UCSD-AML1 (cell line): ENCODE measurements around the gene NIPAL3.
"Not testable (repeated sequence)": the region's sequence is repeated elsewhere in the genome, so short reads cannot be mapped to it uniquely, and the experiment has no call there.

Experiments used
- DNase-seq: peaks from one replicate; lab custom pipeline; 2025; ENCODE audit not compliant: unreplicated experiment; lab: John Stamatoyannopoulos, UW

Gene NIPAL3

GRCh38 chr1:24488159-24488558 is 72.6 kb downstream of the NIPAL3 start:
- DNase-seq: not testable (repeated sequence)

GRCh38 chr1:24489674-24490073 is 74.1 kb downstream of the NIPAL3 start:
- no peak for DNase-seq

GRCh38 chr1:24490101-24490781 is 74.6 kb downstream of the NIPAL3 start:
- no peak for DNase-seq

- DNase-seq: no peak
Measured at GRCh38 chr1:24491577-24492360, 76.2 kb downstream of the NIPAL3 start.

GRCh38 chr1:24492935-24493334 is 77.3 kb downstream of the NIPAL3 start:
- DNase-seq: not testable (repeated sequence)

GRCh38 chr1:24493785-24494184 is 78.2 kb downstream of the NIPAL3 start:
- no peak for DNase-seq

- no peak for DNase-seq
Measured at GRCh38 chr1:24498589-24498988, 83.0 kb downstream of the NIPAL3 start.

GRCh38 chr1:24500448-24501048 is 84.9 kb downstream of the NIPAL3 start:
- no peak for DNase-seq

GRCh38 chr1:24501371-24502064 is 85.9 kb downstream of the NIPAL3 start:
- peak; percentile 42 for DNase-seq

GRCh38 chr1:24502065-24502708 is 86.6 kb downstream of the NIPAL3 start:
- peak; percentile 60 for DNase-seq

- DNase-seq: peak; percentile 86
Measured at GRCh38 chr1:24502709-24503058, 87.1 kb downstream of the NIPAL3 start, which contains the start of gene RCAN3. TSS of gene RCAN3 (plus strand) at chr1:24502836. CDS start at chr1:24514373, 11,537 bp downstream.

GRCh38 chr1:24503059-24503751 is 87.6 kb downstream of the NIPAL3 start:
- DNase-seq: no peak

- no peak for DNase-seq
Measured at GRCh38 chr1:24503870-24504523, 88.4 kb downstream of the NIPAL3 start.

- DNase-seq: no peak
Measured at GRCh38 chr1:24504560-24504959, 89.0 kb downstream of the NIPAL3 start.

- no peak for DNase-seq
Measured at GRCh38 chr1:24505816-24506215, 90.2 kb downstream of the NIPAL3 start.

GRCh38 chr1:24506691-24507381 is 91.2 kb downstream of the NIPAL3 start:
- DNase-seq: no peak

- DNase-seq: no peak
Measured at GRCh38 chr1:24507405-24507804, 91.8 kb downstream of the NIPAL3 start.

- no peak for DNase-seq
Measured at GRCh38 chr1:24508911-24509310, 93.3 kb downstream of the NIPAL3 start.

GRCh38 chr1:24513706-24514105 is 98.1 kb downstream of the NIPAL3 start:
- DNase-seq: no peak
